ENCODE measurements around the gene MED26.
A peak's percentile ranks its signal among the peaks of the same experiment; 100 is the strongest.

The MED26 gene

DNA sequence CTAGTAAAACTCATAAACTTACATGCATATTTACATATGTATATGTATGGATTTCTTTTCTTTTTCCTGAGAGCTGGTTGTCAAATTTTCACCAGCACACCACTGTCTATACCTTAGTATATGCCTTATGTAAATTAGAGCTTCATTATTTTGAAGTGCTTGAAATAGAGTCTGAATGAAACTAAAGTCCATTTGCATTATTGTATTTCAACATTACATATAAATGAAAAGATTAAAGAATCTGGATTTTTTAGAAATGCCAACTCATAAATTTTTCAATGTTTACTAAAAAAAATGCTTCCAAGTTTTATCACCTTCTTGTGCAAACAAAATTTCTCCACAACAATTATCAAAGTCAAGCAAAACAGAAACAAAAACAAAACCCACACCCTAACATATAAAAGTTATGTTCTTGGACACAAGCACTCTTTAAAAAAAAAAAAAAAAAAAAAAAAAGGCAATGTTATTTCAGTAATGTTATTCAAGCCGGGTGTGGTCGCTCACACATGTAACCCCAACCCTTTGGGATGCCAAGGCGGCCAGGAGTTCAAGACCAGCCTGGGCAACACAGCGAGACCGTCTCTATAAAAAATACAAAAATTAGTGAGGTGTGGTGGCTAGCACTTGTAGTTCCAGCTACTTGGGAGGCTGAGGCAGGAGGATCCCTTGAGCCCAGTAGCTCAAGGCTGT, 18.3 kb downstream of the MED26 start:
- DNase-seq: no peak

GRCh38 chr19:16608290-16608739, 19.7 kb downstream of the MED26 start:
- DNase-seq: peak; percentile 68

- DNase-seq: no peak
Observed at GRCh38 chr19:16607819-16608218, 20.2 kb downstream of the MED26 start.

- DNase-seq: no peak
Observed at GRCh38 chr19:16605553-16605994, 22.4 kb downstream of the MED26 start.

DNA sequence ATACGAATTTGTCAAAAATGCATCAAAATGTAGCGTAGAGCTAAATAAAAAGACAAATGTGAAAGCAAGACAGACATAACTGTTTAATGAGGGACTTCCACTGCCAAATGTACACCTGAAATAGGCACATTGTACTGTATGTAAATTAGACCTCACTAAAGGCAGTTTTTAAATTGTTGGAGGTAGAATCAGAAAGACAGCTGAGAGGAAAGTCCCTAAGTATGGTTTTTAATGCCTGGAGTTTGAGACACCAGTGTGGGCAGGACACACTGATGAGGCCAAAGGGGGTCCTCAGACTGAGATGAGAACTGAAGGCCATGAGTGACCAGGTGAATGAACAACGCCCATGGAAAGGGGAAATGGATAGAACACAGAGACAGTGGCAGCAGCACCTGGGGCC, 22.9 kb downstream of the MED26 start:
- DNase-seq: no peak

DNA sequence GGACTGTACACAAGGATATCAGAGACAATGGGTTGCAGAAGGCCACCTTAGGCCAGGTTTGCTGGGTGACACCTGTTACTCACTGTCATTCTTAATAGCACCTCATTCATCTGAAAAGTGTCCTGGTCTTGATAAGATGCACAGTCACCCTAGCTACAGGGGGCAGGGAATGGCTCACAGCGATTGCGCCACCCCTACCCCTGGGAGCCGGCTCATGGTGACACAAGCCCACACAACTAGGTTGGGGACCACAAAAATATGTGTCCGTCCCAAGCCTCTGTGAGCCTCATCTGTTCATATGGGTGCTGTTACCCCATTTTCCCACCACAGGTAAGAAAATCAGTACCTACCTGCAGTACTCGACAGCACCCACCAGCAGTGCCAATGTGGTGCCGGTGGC, 23.4 kb downstream of the MED26 start:
- no peak for DNase-seq

GRCh38 chr19:16603090-16603489, 24.9 kb downstream of the MED26 start:
- no peak for DNase-seq

DNA sequence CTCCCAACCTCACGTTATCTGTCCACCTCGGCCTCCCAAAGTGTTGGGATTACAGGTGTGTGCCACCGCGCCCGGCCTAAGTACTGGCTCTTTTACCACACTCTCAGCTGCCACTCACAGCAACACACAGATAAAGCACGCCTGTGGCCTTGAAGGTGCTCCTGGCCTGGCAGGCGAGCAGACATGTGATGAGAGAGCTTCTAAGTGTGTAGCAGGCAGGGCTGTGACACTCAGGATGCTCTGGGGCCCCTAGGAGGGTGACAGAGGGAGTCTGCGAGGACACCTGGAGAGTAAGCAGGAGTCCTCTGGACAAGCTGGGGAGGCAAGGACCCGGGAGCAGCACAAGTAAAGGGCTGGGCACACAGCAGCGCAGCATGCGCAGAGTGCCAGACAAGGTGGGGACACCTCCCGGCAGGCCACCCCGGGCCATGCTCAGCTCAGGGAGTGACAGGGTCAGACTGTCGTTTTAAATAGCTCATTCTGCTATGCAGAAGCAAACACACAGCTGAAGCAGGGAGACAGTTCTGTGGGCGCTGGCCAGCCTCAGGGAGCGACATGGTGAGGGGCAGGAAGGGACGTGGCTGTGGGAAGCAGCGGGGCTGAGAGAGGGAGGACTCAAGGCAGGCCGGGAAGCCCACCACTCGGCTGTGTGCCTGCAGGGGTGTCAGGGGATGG, 26.5 kb downstream of the MED26 start:
- no peak for DNase-seq

DNA sequence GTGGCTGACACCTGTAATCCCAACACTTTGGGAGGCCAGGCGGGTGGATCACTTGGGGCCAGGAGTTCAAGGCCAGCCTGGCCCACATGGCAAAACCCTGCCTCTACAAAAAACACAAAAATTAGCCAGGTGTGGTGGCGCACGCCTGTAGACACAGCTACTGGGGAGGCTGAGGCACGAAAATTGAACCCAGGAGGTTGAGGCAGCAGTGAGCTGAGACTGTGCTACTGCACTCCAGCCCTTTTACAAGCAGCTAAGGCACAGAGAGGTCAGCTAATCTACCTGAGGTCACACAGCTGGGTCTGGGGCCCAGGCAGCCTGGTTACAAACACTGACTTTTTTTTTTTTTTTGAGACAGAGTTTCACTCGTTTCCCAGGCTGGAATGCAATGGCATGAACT, 27.2 kb downstream of the MED26 start:
- no peak for DNase-seq

GRCh38 chr19:16599655-16600346, 28.2 kb downstream of the MED26 start:
- no peak for DNase-seq

DNA sequence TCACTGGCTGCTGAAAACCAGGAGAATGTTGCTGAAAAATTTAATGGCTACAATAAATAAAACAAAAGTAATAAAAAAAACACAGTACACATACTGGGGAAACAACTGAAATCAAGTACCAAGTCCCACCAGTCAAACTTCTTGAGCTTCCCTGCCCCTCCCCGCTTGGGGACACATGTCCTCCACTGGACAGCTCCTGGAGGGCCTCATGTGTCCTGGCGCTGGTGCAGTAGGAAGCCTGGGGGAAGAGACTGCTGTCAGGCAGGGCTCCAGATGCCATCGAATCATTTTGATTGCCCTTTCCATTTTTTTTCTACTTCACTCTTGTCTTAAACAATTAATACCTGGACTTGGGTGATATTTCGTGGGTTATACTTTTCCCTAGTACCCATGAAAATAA, 29.2 kb downstream of the MED26 start:
- no peak for DNase-seq

GRCh38 chr19:16596399-16596798, 31.6 kb downstream of the MED26 start:
- no peak for DNase-seq

GRCh38 chr19:16595097-16595496, 32.9 kb downstream of the MED26 start:
- no peak for DNase-seq

- DNase-seq: no peak
Observed at GRCh38 chr19:16594681-16595091, 33.3 kb downstream of the MED26 start.

DNA sequence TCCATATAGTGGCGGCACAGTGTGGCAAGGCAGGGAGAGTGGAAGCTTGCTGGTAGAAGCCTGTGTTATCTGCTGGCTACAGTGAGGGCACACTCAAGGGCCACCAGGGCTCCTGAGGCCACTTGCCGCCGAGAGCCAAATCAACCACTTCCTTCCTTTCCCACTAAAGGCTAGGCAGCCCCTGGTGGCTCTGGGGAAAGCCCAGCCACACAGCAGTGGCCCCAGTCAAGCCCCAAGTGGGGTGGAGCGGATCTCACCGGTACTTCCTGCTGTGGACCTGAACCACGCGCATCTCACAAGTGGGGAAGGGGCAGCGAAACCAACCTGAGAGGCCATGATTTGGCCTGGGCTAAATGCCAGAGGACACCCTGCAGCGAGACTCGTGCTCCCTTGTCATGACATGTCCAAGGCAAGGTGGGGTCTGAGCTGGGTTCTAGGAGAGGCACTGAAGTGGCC, 33.8 kb downstream of the MED26 start:
- DNase-seq: no peak

- DNase-seq: no peak
Observed at GRCh38 chr19:16593181-16593580, 34.8 kb downstream of the MED26 start.

DNA sequence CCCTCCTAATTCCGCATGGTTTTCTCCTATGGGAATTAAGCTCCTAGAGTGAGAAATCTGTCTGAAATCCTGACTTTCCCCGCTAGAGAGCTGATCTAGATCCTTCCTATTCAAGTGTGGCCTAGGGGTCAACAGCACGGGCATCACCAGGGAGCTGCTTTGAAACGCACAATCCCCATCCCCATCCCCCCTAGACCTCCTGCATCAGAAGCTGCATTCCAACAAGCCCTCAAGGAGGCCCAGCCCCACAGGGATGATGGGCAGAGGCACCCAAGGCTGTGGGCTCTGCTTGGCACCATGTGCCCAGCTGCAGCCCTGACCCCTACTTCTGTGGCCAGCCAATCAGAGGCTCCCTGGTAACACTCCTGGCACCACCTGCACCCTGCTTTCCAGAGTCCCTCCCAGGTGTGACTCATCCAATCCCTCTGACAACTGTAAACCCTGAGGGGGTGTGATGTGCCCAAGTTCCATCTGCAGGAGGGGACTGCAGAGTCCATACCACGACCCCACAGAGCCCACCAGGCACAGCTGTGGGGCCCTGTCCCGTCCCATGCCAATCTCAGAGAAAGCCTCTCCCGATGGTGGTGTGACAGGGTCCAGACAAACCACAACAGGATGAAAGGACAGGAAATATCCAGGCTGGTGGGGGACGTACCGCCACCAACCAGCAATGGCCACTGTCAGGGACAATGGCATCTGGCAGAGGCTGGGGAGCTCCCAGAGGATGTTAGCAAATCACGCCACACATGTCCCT, 36.0 kb downstream of the MED26 start:
- no peak for DNase-seq

GRCh38 chr19:16590876-16591802, 36.9 kb downstream of the MED26 start:
- no peak for DNase-seq

DNA sequence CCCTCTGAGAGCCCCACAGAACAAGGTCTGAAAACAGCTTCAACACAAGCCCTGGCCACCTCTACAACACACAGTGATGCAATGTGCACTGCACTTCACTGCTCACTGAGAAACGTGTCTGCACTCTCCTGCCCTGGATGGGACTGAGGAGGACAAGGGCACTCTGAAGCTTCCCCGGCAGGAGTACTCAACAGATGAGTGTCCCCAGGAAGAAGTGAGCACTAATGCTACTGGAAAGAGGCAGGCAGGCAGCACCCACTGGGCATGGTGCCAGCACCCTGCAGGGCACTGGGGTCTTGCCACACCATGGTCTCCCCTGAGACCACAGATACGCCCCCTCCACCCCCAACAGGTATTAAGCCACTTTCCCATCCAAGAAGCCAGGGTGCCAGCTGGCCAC, 38.1 kb downstream of the MED26 start:
- no peak for DNase-seq

- no peak for DNase-seq
Observed at GRCh38 chr19:16588824-16589577, 39.0 kb downstream of the MED26 start.
